ENCODE data around the gene SLC37A3.

- TF ChIP-seq POLR2AphosphoS5 (IDR thresholded peaks at IDR 0.05; ENCODE audit: low read depth, low read length) (no peak), TCF7L2 (IDR thresholded peaks at IDR 0.05; ENCODE audit: low read depth, low read length) (no peak)
Measured at GRCh38 chr7:140398821-140399220, 491 bp upstream of the SLC37A3 start.
